Lower leg skin (tissue), 4 donors: ENCODE measurements around the gene LEO1. TPM values are rescaled to one million over a fixed set of nuclear protein-coding genes. Genes with fewer than 3 reads are reported as not detected.

Source experiments
- DNase-seq, 2 donors: peaks; one replicate each; pipeline ENCODE4 v3.0.0-alpha.2; 2019; ENCODE audit warnings: low spot score in 2 of 2
- H3K4me3 ChIP-seq: fragments of 200-600 bp; sonication (generic); 2 replicates; pipeline ENCODE4 v1.5.1; 2017; ENCODE audit warnings: mild to moderate bottlenecking, low read depth; ENCODE audit not compliant: poor library complexity, severe bottlenecking
- POLR2A ChIP-seq, 2 donors: fragments of 450-650 bp; IDR thresholded peaks; one replicate each; pipeline ENCODE4 v1.6.1; 2016 to 2017; ENCODE audit warnings: antibody characterized with exemption in 2 of 2, mild to moderate bottlenecking in 1 of 2, moderate library complexity in 1 of 2
- WGBS, 2 donors: methylation state at CpG; one replicate each; pipeline ENCODE4 v1.1.5; 2018; 5-methylcytosine and 5-hydroxymethylcytosine counted together
- intact Hi-C: fragments of 100-400 bp; cut with DNase I; formaldehyde crosslinking; loops from one replicate; pipeline ENCODE4 v1.15.0; 2023; ENCODE audit warnings: low total_unique reads
- total RNA-seq, 4 donors: library from RNA; depleted of rRNA; stranded (reverse); fragments of >200 nt; gene quantifications; one replicate each; pipeline ENCODE4 v1.1.0, GENCODE V29; 2016
- TF ChIP-seq, protein P1 (sequence below), 3 donors: fragments of 450-650 bp; IDR thresholded peaks; one replicate each; pipeline ENCODE4 v1.5.1; 2016; ENCODE audit warnings: antibody characterized with exemption in 3 of 3, mild to moderate bottlenecking in 3 of 3, moderate library complexity in 2 of 3

LEO1 gene
- total RNA-seq, 4 donors from 2014 or later: 18.5 to 23.8 (median 20.8) TPM

DNA sequence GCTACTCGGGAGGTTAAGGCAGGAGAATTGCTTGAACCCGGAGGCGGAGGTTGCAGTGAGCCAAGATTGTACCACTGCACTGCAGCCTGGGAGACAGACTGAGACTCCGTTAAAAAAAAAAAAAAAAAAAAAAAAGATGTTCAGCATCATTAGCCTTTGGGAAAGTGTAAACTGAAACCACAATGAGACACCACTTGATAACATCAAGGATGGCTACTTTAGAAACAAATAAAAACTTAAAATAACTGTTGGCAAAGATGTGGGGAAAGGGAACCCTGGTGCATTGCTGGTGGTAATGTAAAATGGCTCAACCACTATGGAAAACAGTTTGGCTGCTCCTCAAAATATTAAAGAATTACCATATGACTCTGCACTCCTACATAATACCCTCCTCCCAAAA is 1.9 kb downstream of the LEO1 start:
- no peak overlapping the region for H3K4me3 ChIP-seq
- TF ChIP-seq, protein P1, sequence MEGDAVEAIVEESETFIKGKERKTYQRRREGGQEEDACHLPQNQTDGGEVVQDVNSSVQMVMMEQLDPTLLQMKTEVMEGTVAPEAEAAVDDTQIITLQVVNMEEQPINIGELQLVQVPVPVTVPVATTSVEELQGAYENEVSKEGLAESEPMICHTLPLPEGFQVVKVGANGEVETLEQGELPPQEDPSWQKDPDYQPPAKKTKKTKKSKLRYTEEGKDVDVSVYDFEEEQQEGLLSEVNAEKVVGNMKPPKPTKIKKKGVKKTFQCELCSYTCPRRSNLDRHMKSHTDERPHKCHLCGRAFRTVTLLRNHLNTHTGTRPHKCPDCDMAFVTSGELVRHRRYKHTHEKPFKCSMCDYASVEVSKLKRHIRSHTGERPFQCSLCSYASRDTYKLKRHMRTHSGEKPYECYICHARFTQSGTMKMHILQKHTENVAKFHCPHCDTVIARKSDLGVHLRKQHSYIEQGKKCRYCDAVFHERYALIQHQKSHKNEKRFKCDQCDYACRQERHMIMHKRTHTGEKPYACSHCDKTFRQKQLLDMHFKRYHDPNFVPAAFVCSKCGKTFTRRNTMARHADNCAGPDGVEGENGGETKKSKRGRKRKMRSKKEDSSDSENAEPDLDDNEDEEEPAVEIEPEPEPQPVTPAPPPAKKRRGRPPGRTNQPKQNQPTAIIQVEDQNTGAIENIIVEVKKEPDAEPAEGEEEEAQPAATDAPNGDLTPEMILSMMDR (IDR thresholded peaks at IDR 0.05): no peak
- TF ChIP-seq POLR2A (IDR thresholded peaks at IDR 0.05): no peak
- WGBS, 2 donors: 66 to 77% methylated on average over 4 of the region's 4 CpGs
- no peak for DNase-seq
- intact Hi-C loops: no loop called here

DNA sequence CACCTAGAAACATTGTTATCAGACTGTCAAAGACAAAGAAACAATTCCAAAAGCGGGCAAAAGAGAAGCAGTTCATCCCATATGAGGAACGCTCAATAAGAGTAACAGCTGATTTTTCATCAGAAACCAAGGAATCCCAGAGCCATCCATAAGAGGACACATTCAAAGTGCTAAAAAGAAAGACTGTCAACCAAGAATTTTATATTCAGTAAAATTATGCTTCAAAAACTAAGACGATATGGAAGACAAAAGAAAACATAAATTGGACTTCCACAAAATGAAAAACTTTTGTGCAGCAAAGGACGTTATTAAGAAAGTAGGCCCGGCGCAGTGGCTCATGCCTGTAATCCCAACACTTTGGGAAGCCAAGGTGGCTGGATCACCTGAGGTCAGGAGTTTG is 4.0 kb downstream of the LEO1 start:
- no peak for TF ChIP-seq POLR2A (IDR thresholded peaks at IDR 0.05)
- TF ChIP-seq, protein P1 (IDR thresholded peaks at IDR 0.05): no peak
- DNase-seq: no peak
- 65 to 73% methylated on average over 6 of the region's 6 CpGs for WGBS, 2 donors
- no peak overlapping the region for H3K4me3 ChIP-seq
- intact Hi-C loops: no loop called here

DNA sequence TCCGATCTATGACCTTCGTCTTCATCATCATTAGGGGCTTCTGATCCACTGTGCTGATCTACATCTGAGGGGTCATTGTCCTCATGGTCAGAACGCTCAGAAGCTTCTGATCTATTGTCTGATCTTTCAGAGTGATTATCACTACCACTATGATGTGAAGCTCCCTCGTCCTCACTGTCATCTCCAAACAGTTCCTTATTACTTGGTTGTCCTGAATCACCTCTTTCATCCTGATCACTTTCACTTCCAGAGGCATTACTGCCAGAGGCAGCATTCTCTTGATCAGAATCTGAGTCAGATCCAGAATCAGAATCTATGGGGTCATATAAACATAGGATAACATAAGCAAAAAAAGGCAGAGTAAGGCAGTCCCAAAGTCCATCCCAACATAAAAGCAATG is 5.4 kb downstream of the LEO1 start:
- no peak for DNase-seq
- 86 to 93% methylated on average over 4 of the region's 4 CpGs for WGBS, 2 donors
- H3K4me3 ChIP-seq: no peak overlapping the region
- TF ChIP-seq POLR2A (IDR thresholded peaks at IDR 0.05): no peak
- TF ChIP-seq, protein P1 (IDR thresholded peaks at IDR 0.05): no peak
- intact Hi-C loops: no loop called here

DNA sequence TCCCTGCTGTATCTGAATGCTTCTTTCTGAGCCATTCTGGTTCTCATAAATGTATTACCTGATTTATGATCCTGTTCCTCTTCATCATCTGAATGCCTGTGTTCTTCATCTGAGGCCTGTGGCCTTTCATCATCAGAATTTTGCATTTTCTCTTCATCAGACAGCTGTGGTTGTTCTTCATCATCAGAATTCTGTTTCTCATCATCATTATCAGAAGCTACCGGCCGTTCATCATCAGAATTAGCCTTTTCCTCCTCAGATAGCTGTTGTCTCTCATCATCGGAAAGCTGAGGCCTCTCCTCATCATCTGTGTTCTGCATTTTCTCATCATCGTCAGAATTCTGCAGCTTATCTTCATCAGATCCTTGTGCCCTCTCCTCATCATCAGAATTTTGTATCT is 5.9 kb downstream of the LEO1 start:
- 60 to 69% methylated on average over 4 of the region's 4 CpGs for WGBS, 2 donors
- H3K4me3 ChIP-seq: no peak overlapping the region
- DNase-seq: no peak
- intact Hi-C loops: no loop called here
- TF ChIP-seq, protein P1 (IDR thresholded peaks at IDR 0.05): no peak
- no peak for TF ChIP-seq POLR2A (IDR thresholded peaks at IDR 0.05)

DNA sequence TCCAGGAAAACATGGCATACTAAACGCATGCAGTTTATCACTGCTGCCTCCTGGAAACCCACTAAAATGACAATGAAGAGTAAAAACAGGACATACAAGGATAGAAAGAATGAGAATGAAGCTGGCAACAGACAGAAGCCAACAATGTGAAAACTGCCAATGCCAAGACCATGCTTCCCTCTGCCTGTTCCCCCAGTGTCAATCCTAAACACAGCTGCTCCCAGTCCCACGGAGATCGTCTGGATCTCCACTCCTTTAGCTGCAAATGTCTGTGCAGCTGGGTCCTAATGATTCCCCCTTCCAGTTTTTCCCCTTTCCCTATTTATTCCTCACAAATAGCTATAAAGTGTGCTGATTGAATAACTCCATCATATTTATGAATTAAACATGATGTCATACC is 16.1 kb downstream of the LEO1 start:
- DNase-seq: no peak
- TF ChIP-seq, protein P1 (IDR thresholded peaks at IDR 0.05): no peak
- TF ChIP-seq POLR2A (IDR thresholded peaks at IDR 0.05): no peak
- H3K4me3 ChIP-seq: no peak overlapping the region
- intact Hi-C loops: no loop called here
- 90 to 92% methylated on average over 3 of the region's 3 CpGs for WGBS, 2 donors

DNA sequence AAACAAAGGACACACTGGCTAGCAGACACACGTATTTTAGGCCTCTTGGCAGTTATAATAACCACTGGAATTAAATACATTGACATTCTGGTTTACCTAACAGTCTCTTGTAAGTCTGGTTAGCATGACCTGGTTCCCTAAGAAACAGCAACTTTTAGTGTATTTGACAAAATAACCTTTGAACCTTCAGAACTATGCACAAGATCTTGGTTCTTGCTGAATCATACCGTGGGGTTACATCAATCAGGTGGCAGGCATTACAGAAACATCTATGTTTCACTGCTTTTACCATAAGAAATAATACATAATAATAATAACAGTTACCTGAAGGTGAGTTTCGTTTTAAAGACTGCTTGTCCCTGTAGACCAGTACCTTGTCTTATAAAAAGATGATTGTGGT is 18.8 kb downstream of the LEO1 start:
- no peak for DNase-seq
- intact Hi-C loops: no loop called here
- H3K4me3 ChIP-seq: no peak overlapping the region
- WGBS, 2 donors: 95 to 96% methylated on average over 3 of the region's 3 CpGs
- TF ChIP-seq, protein P1 (IDR thresholded peaks at IDR 0.05): no peak
- TF ChIP-seq POLR2A (IDR thresholded peaks at IDR 0.05): no peak
